T-helper 2 cell treated with Interferon-gamma antibody and Interleukin-4, amounts not matched to agents 5 μg/mL and 100 μg/mL, for 36 hours (primary cell): ENCODE results near the gene FERMT2.

Experiments used
- DNase-seq: peaks from one replicate; pipeline ENCODE4 v3.0.0; 2021; ENCODE audit warnings: low spot score
- H3K27ac Mint-ChIP-seq: one replicate; pipeline ENCODE4 v1.8.0; 2021; ENCODE audit warnings: mild to moderate bottlenecking, mixed read lengths
- H3K27me3 Mint-ChIP-seq: one replicate; pipeline ENCODE4 v1.8.0; 2021; ENCODE audit warnings: low read depth, mixed read lengths
- H3K36me3 Mint-ChIP-seq: one replicate; pipeline ENCODE4 v1.8.0; 2021; ENCODE audit warnings: low read depth, mixed read lengths
- H3K4me1 Mint-ChIP-seq: one replicate; pipeline ENCODE4 v1.8.0; 2021; ENCODE audit warnings: low read depth, mixed read lengths
- H3K4me3 Mint-ChIP-seq: one replicate; pipeline ENCODE4 v1.8.0; 2022; ENCODE audit warnings: mild to moderate bottlenecking, moderate library complexity, mixed read lengths
- H3K9me3 Mint-ChIP-seq: one replicate; pipeline ENCODE4 v1.8.0; 2021; ENCODE audit warnings: mixed read lengths

FERMT2 gene

DNA sequence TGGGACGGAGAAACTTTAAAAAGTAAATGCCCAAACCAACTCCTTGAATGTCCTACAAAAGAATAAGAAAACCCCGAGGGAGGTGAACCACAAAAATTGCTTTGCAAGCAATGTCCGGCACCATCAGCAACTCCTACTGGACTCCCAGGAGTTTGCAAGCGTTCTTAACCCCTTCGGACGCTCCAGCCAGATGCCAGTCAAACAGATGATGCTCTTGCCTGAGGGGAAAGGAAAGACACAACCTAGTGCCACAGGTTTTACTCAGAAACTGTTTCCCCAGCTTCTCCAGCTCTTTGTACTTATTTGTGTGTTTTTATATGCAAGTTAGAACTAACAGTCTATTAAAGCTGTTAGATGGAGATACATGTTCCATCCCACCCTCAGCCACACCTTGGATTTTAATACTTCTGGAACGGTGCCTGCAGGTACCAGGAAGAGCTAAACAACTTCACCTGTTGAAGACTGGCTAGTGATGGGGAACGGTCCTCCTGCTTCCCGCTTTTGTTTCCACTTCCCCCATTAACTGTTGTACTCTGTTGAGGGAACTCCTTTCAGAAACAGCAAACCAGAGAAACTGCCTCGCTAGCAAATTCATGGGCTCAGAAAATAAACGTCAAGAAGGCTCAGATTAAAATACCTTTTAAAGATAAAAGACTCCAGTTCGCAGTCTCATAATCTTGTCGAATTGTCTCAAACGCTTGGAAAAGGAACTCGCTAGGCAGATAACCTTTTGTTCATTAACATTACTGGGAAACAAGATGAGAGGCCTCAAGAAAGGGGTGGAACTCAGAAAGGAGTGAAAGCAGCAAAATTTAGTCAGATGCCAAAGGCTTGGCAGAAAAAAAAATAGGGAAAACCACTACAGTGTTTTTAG, 1.1 kb upstream of the FERMT2 start:
- DNase-seq: no peak

DNA sequence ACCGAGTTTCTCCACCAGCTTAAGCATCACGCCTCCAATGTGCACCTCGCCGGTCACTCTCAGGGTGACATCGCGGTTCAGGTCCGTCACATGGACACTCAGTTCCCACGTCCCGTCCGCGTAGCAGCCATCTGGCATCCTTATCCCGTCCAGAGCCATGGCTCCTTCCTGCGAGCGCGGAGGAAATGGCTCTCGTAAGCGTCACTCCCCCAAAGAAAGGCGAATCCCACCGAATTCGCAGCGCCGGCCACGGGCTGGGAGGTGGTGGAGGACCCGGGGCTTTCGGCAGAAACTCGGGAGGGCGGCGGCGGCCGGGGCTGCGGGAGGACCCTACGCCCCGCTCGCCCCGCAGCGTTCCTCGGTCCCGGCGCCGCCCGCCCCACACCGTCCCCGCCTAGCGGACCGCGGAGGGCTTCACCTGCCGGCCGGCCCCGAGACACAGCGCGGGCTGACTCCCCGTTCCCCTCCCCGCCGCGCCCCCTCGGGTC, 396 bp downstream of the FERMT2 start:
- Mint-ChIP-seq H3K4me1 (peaks cover 18% of the 10 kb centered on the region), H3K36me3 (no peaks in the 10 kb centered on the region), H3K27ac (no peak overlapping the region), H3K27me3 (peaks cover 73% of the 10 kb centered on the region), H3K9me3 (no peaks in the 10 kb centered on the region), H3K4me3 (peak overlapping the region; percentile 82)
- DNase-seq: no peak

More for the DNA sequence above, 1.1 kb upstream of the FERMT2 start:
- H3K36me3 Mint-ChIP-seq: no peaks in the 10 kb centered on the region
- no peak overlapping the region for H3K27ac Mint-ChIP-seq
- peaks cover 70% of the 10 kb centered on the region for H3K27me3 Mint-ChIP-seq
- peak overlapping the region; percentile 57 for H3K4me3 Mint-ChIP-seq
- no peaks in the 10 kb centered on the region for H3K9me3 Mint-ChIP-seq
- H3K4me1 Mint-ChIP-seq: peaks cover 18% of the 10 kb centered on the region

DNA sequence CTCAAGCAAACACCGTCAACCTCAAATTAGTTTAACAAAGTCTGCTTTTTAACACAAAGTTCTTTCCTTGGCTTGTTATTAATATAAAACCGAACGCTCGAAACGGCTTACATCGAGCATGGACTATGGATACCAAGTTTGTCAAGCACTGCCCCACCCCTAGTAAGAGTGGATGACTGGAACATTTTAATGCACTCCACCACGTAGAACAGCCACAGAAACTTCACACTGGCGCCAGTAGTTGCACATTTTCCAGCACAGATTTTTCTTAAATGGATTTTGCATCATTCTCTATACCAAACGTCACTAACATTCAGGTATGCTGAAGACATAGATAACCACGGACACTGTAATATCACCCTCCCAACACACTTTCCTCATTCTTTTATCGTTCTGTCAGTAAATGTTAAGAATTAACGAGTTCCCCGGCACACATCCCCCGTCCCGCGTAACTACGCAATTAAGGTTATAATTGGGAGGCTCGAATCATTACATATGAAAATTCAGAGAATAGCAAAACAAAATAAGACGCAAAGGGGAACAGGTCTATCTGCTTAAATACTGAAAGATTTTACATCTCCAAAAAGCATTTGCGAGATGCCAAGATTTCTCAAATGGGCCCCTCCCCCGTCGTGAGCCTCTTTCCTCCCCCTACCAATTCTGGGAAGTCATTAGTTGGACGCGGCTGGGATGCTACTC, 990 bp downstream of the FERMT2 start:
- no peak for DNase-seq
- H3K36me3 Mint-ChIP-seq: no peaks in the 10 kb centered on the region
- no peaks in the 10 kb centered on the region for H3K9me3 Mint-ChIP-seq
- peaks cover 18% of the 10 kb centered on the region for H3K4me1 Mint-ChIP-seq
- H3K27me3 Mint-ChIP-seq: peaks cover 69% of the 10 kb centered on the region
- no peak overlapping the region for H3K27ac Mint-ChIP-seq
- H3K4me3 Mint-ChIP-seq: peak overlapping the region; percentile 82

DNA sequence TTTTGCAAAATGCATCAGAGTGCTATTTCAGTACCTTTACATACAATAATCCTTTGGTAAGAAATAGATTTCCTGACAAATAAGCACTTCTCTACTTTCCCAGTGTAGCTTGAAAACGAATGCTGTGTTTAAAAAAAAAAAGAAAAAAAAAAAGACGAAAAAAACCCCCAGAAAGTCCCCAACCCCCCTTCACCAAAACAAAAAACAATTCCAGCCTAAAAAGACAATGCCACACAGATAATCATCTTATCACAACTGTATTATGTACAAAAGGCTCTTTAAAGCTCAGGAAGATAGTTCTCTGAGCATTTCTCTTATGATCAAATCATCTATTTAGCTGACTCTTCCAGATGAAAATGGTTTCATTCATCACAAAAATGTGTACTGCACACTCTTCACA, 1.6 kb downstream of the FERMT2 start:
- Mint-ChIP-seq H3K36me3 (no peaks in the 10 kb centered on the region), H3K27me3 (peaks cover 66% of the 10 kb centered on the region), H3K4me1 (peaks cover 18% of the 10 kb centered on the region), H3K4me3 (peak overlapping the region; percentile 82), H3K27ac (no peak overlapping the region), H3K9me3 (no peaks in the 10 kb centered on the region)
- no peak for DNase-seq

DNA sequence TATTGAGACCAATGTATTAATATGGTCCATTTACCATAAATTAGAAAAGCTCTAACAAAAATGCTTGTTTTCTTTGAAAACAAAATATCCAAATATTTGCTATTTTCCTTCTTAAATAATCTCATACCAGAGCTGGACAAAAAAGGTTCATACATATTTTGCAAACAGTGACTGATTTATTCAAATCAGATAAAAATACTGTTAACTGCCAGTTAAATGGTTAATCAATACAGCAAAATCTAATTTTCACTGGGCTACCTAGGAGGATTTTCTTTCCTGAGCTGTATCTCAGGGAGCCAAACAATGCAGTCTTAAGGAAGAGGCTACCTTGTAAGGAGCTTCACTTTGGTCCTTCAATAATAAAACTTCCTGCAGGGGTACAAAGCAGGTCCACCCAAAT, 2.0 kb downstream of the FERMT2 start:
- Mint-ChIP-seq H3K9me3 (no peaks in the 10 kb centered on the region), H3K4me3 (no peak overlapping the region), H3K4me1 (peaks cover 18% of the 10 kb centered on the region), H3K27me3 (peaks cover 65% of the 10 kb centered on the region), H3K36me3 (no peaks in the 10 kb centered on the region), H3K27ac (no peak overlapping the region)
- no peak for DNase-seq

DNA sequence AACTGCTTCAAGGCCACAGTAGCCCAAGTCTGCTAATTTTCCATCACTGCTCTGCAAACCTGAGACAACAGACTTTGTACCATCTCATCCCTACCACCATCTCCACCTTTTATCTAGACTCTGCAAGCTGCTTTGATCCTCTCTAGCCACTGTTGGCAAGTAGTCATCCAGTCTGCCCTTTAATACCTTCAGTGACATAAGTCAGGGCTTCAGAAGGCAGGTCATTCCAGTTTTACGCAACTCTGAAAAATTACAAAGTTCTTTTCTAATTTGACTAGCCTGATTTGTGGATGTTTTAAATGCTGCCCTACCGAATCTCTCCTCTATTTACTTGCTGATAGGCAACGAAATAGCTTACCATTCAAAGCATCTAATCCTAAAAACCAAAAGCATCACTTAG, 2.8 kb downstream of the FERMT2 start:
- peaks cover 63% of the 10 kb centered on the region for H3K27me3 Mint-ChIP-seq
- H3K27ac Mint-ChIP-seq: no peak overlapping the region
- DNase-seq: no peak
- no peaks in the 10 kb centered on the region for H3K36me3 Mint-ChIP-seq
- H3K4me1 Mint-ChIP-seq: peaks cover 18% of the 10 kb centered on the region
- no peak overlapping the region for H3K4me3 Mint-ChIP-seq
- H3K9me3 Mint-ChIP-seq: no peaks in the 10 kb centered on the region

DNA sequence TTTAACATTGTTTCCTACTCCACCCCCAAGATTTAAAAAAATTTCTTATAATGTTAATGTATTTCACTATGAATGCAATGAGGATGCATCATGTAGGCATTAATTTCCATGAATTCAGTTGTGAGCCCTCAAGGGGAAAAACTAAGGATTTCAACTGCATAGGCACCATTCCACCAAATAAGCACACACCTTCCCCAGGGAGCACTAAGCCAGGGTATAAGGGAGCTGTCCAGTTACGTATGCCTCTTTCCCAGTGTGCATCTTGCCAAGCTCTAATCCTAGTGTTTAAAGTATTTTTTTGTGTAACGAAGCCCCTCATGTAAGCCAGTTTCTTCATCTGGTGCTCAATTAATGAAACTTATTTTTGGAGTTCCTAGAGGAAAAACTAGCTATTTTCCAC, 6.6 kb downstream of the FERMT2 start:
- Mint-ChIP-seq H3K27me3 (peaks cover 42% of the 10 kb centered on the region), H3K9me3 (no peaks in the 10 kb centered on the region), H3K27ac (no peak overlapping the region), H3K36me3 (no peaks in the 10 kb centered on the region), H3K4me1 (peaks cover 1% of the 10 kb centered on the region), H3K4me3 (no peak overlapping the region)
- no peak for DNase-seq

DNA sequence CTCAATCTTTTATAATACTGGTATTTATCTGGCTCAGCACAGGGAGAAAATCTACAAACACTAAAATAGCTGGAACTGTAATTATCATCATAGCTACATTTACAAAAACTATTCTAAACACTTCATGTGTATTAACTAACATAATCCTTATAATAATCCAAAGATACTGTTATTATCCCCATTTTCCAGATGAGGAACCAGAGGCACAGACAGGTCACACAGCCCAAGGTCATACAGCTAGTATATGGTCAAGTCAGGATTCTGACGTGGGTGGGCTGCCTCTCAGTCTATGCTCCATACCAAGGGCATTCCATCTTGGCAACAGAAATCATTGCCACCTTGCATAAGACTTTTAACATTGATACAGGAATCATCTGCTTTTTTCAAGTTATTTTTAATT, 11.4 kb downstream of the FERMT2 start:
- Mint-ChIP-seq H3K4me3 (no peak overlapping the region), H3K36me3 (no peaks in the 10 kb centered on the region), H3K27ac (no peak overlapping the region), H3K4me1 (no peaks in the 10 kb centered on the region), H3K27me3 (peaks cover 29% of the 10 kb centered on the region), H3K9me3 (no peaks in the 10 kb centered on the region)
- DNase-seq: no peak

DNA sequence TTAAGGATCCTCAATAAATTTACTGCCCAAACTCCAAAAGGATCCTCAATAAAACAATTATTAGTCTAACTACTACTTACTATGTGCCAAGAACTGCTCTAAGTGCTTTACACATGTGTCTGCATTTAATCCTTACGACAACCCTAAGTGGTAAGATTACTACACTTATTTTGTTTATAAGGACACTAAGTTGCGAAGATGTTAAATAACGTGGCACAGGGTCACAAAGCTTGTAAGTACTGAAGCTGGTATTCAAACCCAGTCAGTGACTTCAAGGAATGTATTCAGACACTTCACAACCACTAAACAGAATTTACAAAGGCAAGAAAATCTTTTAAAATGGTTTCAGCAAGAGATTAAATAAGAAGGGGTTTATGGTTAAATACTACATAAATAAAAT, 13.0 kb downstream of the FERMT2 start:
- H3K4me3 Mint-ChIP-seq: no peak overlapping the region
- H3K4me1 Mint-ChIP-seq: no peaks in the 10 kb centered on the region
- peaks cover 24% of the 10 kb centered on the region for H3K27me3 Mint-ChIP-seq
- H3K36me3 Mint-ChIP-seq: no peaks in the 10 kb centered on the region
- no peaks in the 10 kb centered on the region for H3K9me3 Mint-ChIP-seq
- H3K27ac Mint-ChIP-seq: no peak overlapping the region
- no peak for DNase-seq

DNA sequence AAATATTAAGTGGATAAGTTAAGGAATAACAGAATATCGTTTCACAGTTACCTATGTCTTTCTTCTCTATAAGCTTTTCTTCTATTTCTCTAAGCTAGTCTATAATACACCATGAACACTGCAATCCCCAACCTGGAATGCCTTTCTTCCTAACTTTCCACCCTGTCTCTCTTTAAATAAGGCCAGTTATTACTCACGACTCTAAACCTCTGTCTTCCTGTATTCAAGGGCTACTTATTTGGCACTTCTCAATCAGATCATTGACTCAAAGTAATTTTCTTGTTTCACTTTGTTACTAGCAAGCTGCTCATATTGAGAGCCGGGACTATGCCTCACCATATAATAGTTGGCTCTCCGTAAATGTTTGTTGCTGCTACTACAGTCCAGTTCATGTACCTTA, 13.5 kb downstream of the FERMT2 start:
- no peaks in the 10 kb centered on the region for H3K4me1 Mint-ChIP-seq
- H3K9me3 Mint-ChIP-seq: no peaks in the 10 kb centered on the region
- no peak for DNase-seq
- H3K4me3 Mint-ChIP-seq: no peak overlapping the region
- H3K27me3 Mint-ChIP-seq: peaks cover 24% of the 10 kb centered on the region
- no peak overlapping the region for H3K27ac Mint-ChIP-seq
- no peaks in the 10 kb centered on the region for H3K36me3 Mint-ChIP-seq

DNA sequence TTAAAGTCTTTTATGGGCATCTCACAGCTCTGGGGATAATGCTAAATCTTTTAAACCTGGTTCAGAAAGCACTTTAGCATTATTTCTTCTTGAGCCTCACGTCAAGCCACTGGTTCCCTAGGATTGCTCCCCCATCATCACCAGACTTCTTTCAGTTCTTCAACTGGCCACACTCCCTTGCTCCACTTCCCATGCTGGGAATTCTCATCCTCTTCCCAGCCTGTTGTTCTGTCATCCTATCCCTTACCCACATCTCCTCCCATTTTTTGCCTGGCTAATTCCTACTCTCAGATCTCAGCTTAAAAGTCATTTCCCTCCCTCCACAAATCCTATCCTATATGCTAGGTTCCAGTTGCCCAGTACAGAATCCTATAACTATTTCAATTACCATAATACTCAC, 14.4 kb downstream of the FERMT2 start:
- Mint-ChIP-seq H3K4me1 (no peaks in the 10 kb centered on the region), H3K9me3 (no peaks in the 10 kb centered on the region), H3K4me3 (no peak overlapping the region), H3K36me3 (no peaks in the 10 kb centered on the region), H3K27ac (no peak overlapping the region), H3K27me3 (peaks cover 27% of the 10 kb centered on the region)
- DNase-seq: no peak

DNA sequence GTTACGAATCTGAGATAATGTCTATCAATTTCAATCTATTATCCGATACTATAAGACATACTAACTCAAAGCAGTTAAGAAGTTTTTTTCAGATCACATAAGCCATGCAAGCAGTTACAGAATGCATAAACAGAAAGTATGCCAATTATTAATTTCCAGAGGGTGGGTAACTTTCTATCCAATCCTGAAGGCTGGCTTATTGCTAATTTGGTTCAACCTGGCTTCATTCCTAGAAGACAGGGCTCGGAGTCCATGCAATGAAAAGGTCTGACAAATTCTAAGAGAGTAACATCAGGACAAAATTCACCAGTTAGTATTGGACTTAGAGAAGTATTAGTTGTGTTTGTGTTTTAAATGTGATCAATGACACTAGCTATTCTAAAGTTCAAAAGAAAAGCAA, 15.0 kb downstream of the FERMT2 start:
- H3K9me3 Mint-ChIP-seq: no peaks in the 10 kb centered on the region
- H3K27ac Mint-ChIP-seq: no peak overlapping the region
- peaks cover 29% of the 10 kb centered on the region for H3K27me3 Mint-ChIP-seq
- no peak for DNase-seq
- no peak overlapping the region for H3K4me3 Mint-ChIP-seq
- no peaks in the 10 kb centered on the region for H3K4me1 Mint-ChIP-seq
- H3K36me3 Mint-ChIP-seq: no peaks in the 10 kb centered on the region

DNA sequence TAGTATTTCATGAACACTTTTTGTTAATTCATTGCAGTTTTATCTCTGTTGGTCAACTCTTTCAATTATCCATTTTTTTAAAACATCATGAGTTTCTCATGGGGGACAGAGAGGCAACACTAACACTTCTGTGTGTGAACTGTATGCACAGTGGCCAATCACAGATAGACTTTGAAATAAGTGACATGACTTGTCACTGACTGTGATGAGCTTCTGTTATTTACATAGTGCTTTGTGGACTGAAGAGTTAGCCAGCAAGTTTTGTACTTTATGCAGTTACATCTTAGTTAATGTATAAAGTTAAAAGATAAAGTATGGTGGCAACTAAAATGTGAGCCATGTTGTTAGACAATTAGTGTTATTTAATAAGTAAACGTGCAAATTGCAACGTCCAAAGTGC, 16.1 kb downstream of the FERMT2 start:
- Mint-ChIP-seq H3K27ac (no peak overlapping the region), H3K4me3 (no peak overlapping the region), H3K27me3 (peaks cover 24% of the 10 kb centered on the region), H3K36me3 (no peaks in the 10 kb centered on the region), H3K4me1 (no peaks in the 10 kb centered on the region), H3K9me3 (no peaks in the 10 kb centered on the region)
- no peak for DNase-seq

DNA sequence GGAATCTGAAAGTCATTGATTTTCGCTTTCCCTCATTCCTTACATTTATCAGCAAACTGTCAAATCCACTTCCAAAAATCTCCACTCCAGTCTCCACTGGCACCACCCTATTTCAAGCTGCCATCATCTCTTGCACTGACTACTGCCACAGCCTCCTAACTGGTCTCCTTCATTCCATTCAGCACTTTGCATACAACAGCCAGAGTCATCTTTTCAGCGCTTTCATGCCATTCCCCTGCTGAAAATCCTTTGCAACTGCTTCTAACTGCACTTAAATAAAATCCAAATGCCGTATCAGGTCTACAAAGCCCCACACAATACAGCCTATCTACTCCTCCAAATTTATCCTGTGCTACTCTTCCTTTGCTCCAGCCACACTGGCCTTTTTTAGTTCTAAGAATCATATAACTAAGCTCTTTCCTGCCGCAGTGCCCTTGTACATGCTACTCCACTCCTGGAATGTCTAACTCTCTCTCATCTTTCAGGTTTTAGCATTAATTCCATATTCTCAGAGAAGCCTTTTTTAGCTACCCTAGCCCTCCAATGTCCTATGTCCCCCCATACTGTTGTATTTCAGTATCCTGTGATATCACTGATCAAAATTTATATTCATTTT, 21.6 kb downstream of the FERMT2 start:
- Mint-ChIP-seq H3K4me3 (no peak overlapping the region), H3K4me1 (no peaks in the 10 kb centered on the region), H3K27me3 (peaks cover 15% of the 10 kb centered on the region), H3K9me3 (no peaks in the 10 kb centered on the region), H3K36me3 (no peaks in the 10 kb centered on the region), H3K27ac (no peak overlapping the region)
- no peak for DNase-seq
